Adrenal gland (tissue), 12 donors: ENCODE results near the gene ELMOD1. TPM values are rescaled to one million over a fixed set of nuclear protein-coding genes. Genes with fewer than 3 reads are reported as not detected.

Experiments
- DNase-seq, 7 donors: peaks; one replicate each; pipeline ENCODE4 v3.0.0-alpha.2; 2019 to 2020
- H3K27ac ChIP-seq, 5 donors: fragments of 200-600 bp; sonication (generic) in 4 of 5; 1 replicate in 3 of 5; 2 replicates in 2 of 5; pipeline versions ENCODE4 v1.5.1 to v1.8.0; 2016 to 2020; ENCODE audit warnings: mild to moderate bottlenecking in 1 of 5
- H3K27me3 ChIP-seq: fragments of 200-600 bp; 2 replicates; pipeline ENCODE4 v1.8.0; 2021
- H3K36me3 ChIP-seq, 2 donors: fragments of 200-600 bp; replicated peaks in 1 of 2; 1 replicate in 1 of 2; 2 replicates in 1 of 2; pipeline versions ENCODE4 v1.5.1 to v1.8.0; 2018 to 2022
- H3K4me1 ChIP-seq, 2 donors: fragments of 200-600 bp; replicated peaks in 1 of 2; 1 replicate in 1 of 2; 2 replicates in 1 of 2; pipeline versions ENCODE4 v1.5.1 to v1.8.0; 2018 to 2021
- H3K4me3 ChIP-seq, 4 donors: fragments of 200-600 bp; sonication (generic) in 3 of 4; one replicate each; pipeline ENCODE4 v1.5.1; 2016 to 2018
- H3K9me3 ChIP-seq, 3 donors: fragments of 200-600 bp; sonication (generic) in 1 of 3; replicated peaks in 1 of 3; 1 replicate in 2 of 3; 2 replicates in 1 of 3; pipeline versions ENCODE4 v1.5.1 to v1.8.0; 2016 to 2021
- POLR2A ChIP-seq, 2 donors: fragments of 450-650 bp; IDR thresholded peaks; one replicate each; pipeline ENCODE4 v1.6.1; 2017; ENCODE audit warnings: antibody characterized with exemption in 2 of 2, mild to moderate bottlenecking in 2 of 2, moderate library complexity in 1 of 2
- WGBS, 4 donors: extraction: QIAGEN DNeasy Blood & Tissue Kit in 2 of 4; methylation state at CpG; one replicate each; pipeline versions ENCODE4 v1.1.5 to v1.1.7; 2013 to 2017; 5-methylcytosine and 5-hydroxymethylcytosine counted together
- intact Hi-C, 2 donors: fragments of 100-400 bp; cut with DNase I; formaldehyde crosslinking; loops; one replicate each; pipeline versions ENCODE4 v1.14.1 to v1.15.0; 2022 to 2023
- polyA plus RNA-seq, 3 donors: library from polyadenylated mRNA; stranded (reverse); fragments of 200-250 nt in 2 of 3; fragments of 350-450 nt in 1 of 3; fragmentation: Illumina TruSeq in 1 of 3; extraction: RNeasy Lipid Tissue Mini Kit (QIAGEN cat#74804) in 1 of 3; gene quantifications; one replicate each; pipeline ENCODE4 v1.2.3, GENCODE V29; 2013 to 2014
- total RNA-seq, 9 donors: library from RNA; depleted of rRNA in 4 of 9; stranded (reverse); fragments of >200 nt in 4 of 9; fragments of 120-200 nt in 1 of 9; fragmentation: NEBNext Ultra II Directional in 1 of 9; extraction: Animal tissue kit (Norgen Biotek cat#: 25700) in 1 of 9; gene quantifications; one replicate each; pipeline versions ENCODE4 v1.1.0 to v1.2.4, GENCODE V29; 2013 to 2023
- TF ChIP-seq, protein P1 (sequence below), 6 experiments: fragments of 450-650 bp in 4 of 6; fragments of 200-600 bp in 2 of 6; sonication (generic) in 1 of 6; IDR thresholded peaks; 1 replicate in 5 of 6; 2 replicates in 1 of 6; pipeline versions ENCODE4 v1.5.1 to v1.8.0; 2016 to 2021; ENCODE audit warnings: antibody characterized with exemption in 6 of 6, mild to moderate bottlenecking in 2 of 6, moderate library complexity in 1 of 6
- donor health status: healthy with polysubstance abuse.
- donor health status: Bipolar disorder and iron deficiency.
- donor health status: DM: yes; HTN: yes; CAD: no.
- donor health status: DM: no; HTN: no; CAD: no.
- donor health status: DM: no; HTN: no; CAD: no.
- donor health status: DM: yes; HTN: yes; CAD: no.

Gene ELMOD1
- total and polyA plus RNA-seq, 12 donors: 0.23 to 8.5 (median 0.67) TPM; not detected in 2

- no peak for DNase-seq
- peaks cover 3% of the 10 kb centered on the region for H3K27me3 ChIP-seq
- no peaks in the 10 kb centered on the region for H3K9me3 ChIP-seq
- intact Hi-C loops: no loop called here
- H3K27ac ChIP-seq: no peak overlapping the region
- H3K36me3 ChIP-seq: no peaks in the 10 kb centered on the region
- H3K4me1 ChIP-seq: no peaks in the 10 kb centered on the region
- H3K4me3 ChIP-seq: no peak overlapping the region
- TF ChIP-seq, protein P1, sequence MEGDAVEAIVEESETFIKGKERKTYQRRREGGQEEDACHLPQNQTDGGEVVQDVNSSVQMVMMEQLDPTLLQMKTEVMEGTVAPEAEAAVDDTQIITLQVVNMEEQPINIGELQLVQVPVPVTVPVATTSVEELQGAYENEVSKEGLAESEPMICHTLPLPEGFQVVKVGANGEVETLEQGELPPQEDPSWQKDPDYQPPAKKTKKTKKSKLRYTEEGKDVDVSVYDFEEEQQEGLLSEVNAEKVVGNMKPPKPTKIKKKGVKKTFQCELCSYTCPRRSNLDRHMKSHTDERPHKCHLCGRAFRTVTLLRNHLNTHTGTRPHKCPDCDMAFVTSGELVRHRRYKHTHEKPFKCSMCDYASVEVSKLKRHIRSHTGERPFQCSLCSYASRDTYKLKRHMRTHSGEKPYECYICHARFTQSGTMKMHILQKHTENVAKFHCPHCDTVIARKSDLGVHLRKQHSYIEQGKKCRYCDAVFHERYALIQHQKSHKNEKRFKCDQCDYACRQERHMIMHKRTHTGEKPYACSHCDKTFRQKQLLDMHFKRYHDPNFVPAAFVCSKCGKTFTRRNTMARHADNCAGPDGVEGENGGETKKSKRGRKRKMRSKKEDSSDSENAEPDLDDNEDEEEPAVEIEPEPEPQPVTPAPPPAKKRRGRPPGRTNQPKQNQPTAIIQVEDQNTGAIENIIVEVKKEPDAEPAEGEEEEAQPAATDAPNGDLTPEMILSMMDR (IDR thresholded peaks at IDR 0.05): no peak
- no peak for TF ChIP-seq POLR2A (IDR thresholded peaks at IDR 0.05)
- 74 to 77% (median 75%) methylated on average over 8 of the region's 8 CpGs for WGBS, 4 donors
These were observed 85.5 kb downstream of the ELMOD1 start for GRCh38 chr11:107676336-107677057.

- WGBS, 4 donors: 45 to 57% (median 52%) methylated on average over 7 of the region's 7 CpGs
- TF ChIP-seq, protein P1 (IDR thresholded peaks at IDR 0.05): no peak
- TF ChIP-seq POLR2A (IDR thresholded peaks at IDR 0.05): no peak
- Histone ChIP-seq H3K36me3 (no peaks in the 10 kb centered on the region), H3K4me1 (no peaks in the 10 kb centered on the region), H3K9me3 (no peaks in the 10 kb centered on the region), H3K27me3 (peaks cover 3% of the 10 kb centered on the region), H3K27ac (no peak overlapping the region), H3K4me3 (no peak overlapping the region)
- intact Hi-C loops: no loop called here
- no peak for DNase-seq
These were observed 87.1 kb downstream of the ELMOD1 start for GRCh38 chr11:107677924-107678631.

DNA sequence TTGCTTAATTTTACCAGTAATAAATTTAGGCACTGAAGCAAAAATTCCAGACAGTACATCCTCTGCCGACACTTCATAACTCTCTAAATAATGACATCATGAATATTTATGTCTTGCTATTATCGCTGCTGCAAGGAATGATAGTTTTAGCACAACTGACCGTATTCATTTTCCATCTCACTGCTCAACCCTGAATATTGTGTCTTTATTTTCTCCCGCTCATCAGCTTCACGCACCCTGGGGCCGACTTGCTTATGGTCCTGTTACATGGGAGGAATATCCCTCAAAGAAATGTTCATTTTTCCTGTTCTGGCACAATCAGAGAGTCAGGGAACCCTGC is 87.7 kb downstream of the ELMOD1 start:
- intact Hi-C loops: no loop called here
- H3K4me1 ChIP-seq: no peaks in the 10 kb centered on the region
- TF ChIP-seq POLR2A (IDR thresholded peaks at IDR 0.05): no peak
- TF ChIP-seq, protein P1 (IDR thresholded peaks at IDR 0.05): no peak
- H3K9me3 ChIP-seq: no peaks in the 10 kb centered on the region
- H3K27me3 ChIP-seq: peaks cover 3% of the 10 kb centered on the region
- H3K36me3 ChIP-seq: no peaks in the 10 kb centered on the region
- no peak overlapping the region for H3K27ac ChIP-seq
- 50 to 58% (median 56%) methylated on average over 6 of the region's 6 CpGs for WGBS, 4 donors
- no peak for DNase-seq
- H3K4me3 ChIP-seq: no peak overlapping the region

DNA sequence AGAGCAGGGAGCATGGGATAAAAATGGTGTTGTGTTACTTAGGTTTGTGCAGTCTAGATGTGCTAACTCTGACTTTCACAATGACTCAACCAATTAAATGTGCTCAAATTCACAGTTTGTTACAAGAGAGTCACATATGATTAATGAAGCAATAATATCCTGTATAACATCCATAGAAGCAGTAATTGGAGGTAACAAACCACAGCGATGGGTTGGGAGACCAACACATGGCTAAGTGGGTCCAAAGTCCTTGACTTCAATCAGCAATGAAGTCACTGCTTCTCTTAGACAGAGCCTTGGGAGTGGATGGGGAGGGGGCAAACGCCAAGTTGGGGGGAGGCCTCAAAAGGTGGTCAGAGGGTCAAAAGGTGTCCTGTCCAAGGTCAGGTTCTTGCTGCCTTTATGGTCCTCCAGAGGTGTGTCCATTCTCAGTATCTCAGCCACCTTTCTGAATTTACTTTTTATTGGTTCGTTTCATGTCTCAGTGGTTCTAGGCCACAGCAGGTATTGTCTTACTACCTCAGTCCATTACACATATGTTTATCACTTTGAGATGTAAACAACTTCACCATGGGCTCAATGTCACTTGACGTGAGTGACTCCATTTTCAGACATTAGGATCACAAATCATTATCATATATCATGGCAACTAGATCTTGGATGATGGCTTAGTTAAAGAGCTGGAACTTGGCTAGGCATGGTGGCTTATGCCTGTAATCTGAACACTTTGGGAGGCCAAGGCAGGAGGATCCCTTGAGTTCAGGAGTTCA is 88.5 kb downstream of the ELMOD1 start:
- no peaks in the 10 kb centered on the region for H3K36me3 ChIP-seq
- H3K27ac ChIP-seq: no peak overlapping the region
- DNase-seq: no peak
- 72 to 84% (median 75%) methylated on average over 4 of the region's 4 CpGs for WGBS, 4 donors
- intact Hi-C loops: no loop called here
- peaks cover 3% of the 10 kb centered on the region for H3K27me3 ChIP-seq
- no peaks in the 10 kb centered on the region for H3K9me3 ChIP-seq
- no peaks in the 10 kb centered on the region for H3K4me1 ChIP-seq
- H3K4me3 ChIP-seq: no peak overlapping the region
- TF ChIP-seq, protein P1 (IDR thresholded peaks at IDR 0.05): no peak
- no peak for TF ChIP-seq POLR2A (IDR thresholded peaks at IDR 0.05)
